Measurements from ENCODE around the gene POU6F2.

POU6F2 gene

GRCh38 chr7:39300276-39300675 lies 322.6 kb downstream of the POU6F2 start (continued):
- no peak for TF ChIP-seq TSHZ1 (tag by site-specific recombination; IDR thresholded peaks at IDR 0.05; ENCODE audit: borderline replicate concordance)
- no peak for TF ChIP-seq ZNF112 (tag by site-specific recombination; IDR thresholded peaks at IDR 0.05)
- no peak for TF ChIP-seq KLF7 (tag by site-specific recombination; IDR thresholded peaks at IDR 0.05; ENCODE audit: borderline replicate concordance)
- TF ChIP-seq PRDM6 (tag by site-specific recombination; IDR thresholded peaks at IDR 0.05): no peak
- no peak for TF ChIP-seq ZNF366 (tag by site-specific recombination; conservative IDR thresholded peaks at IDR 0.05)
- TF ChIP-seq ZNF658 (tag by site-specific recombination; IDR thresholded peaks at IDR 0.05): no peak

- Histone ChIP-seq H3K36me3 (ENCODE audit: control insufficient read depth in 2 of 2, insufficient read depth in 1 of 2, low read length in 2 of 2) (no peaks in the 10 kb centered on the region), H3K9me3 (ENCODE audit: control insufficient read depth, insufficient read depth, low read depth, low read length) (no peaks in the 10 kb centered on the region), H3K4me3 (ENCODE audit: low read depth, low read length) (no peak overlapping the region), H3K4me1 (ENCODE audit: control insufficient read depth, insufficient read depth, low read length) (no peaks in the 10 kb centered on the region), H3K27ac (ENCODE audit: extremely low read depth, low read depth, low read length) (no peak overlapping the region)
- TF ChIP-seq ZNF140 (tag by site-specific recombination; IDR thresholded peaks at IDR 0.05): no peak
- TF ChIP-seq ZSCAN4 (tag by site-specific recombination; IDR thresholded peaks at IDR 0.05): no peak
- no peak for TF ChIP-seq ZNF561 (tag by site-specific recombination; IDR thresholded peaks at IDR 0.05; ENCODE audit: borderline replicate concordance)
- TF ChIP-seq ZNF707 (tag by site-specific recombination; IDR thresholded peaks at IDR 0.05): no peak
- no peak for TF ChIP-seq ZNF488 (tag by site-specific recombination; IDR thresholded peaks at IDR 0.05)
- no peak for TF ChIP-seq BCL11B (tag by site-specific recombination; IDR thresholded peaks at IDR 0.05; ENCODE audit: low read depth)
- TF ChIP-seq ZNF510 (tag by site-specific recombination; IDR thresholded peaks at IDR 0.05; ENCODE audit: insufficient replicate concordance): no peak
- TF ChIP-seq ZNF449 (tag by site-specific recombination; IDR thresholded peaks at IDR 0.05): no peak
- no peak for TF ChIP-seq ZNF626 (tag by site-specific recombination; IDR thresholded peaks at IDR 0.05)
- ChIA-PET CTCF (no interaction called here), POLR2A (no interaction called here)
These were observed 323.8 kb downstream of the POU6F2 start for GRCh38 chr7:39301543-39301942.

Data from HEK293 (cell line).